ENCODE data around the gene UNC5C.

Gene UNC5C

GRCh38 chr4:95516528-95517017, 32.2 kb downstream of the UNC5C start:
- no peak for DNase-seq

GRCh38 chr4:95515589-95515988, 33.2 kb downstream of the UNC5C start:
- no peak for DNase-seq

DNA sequence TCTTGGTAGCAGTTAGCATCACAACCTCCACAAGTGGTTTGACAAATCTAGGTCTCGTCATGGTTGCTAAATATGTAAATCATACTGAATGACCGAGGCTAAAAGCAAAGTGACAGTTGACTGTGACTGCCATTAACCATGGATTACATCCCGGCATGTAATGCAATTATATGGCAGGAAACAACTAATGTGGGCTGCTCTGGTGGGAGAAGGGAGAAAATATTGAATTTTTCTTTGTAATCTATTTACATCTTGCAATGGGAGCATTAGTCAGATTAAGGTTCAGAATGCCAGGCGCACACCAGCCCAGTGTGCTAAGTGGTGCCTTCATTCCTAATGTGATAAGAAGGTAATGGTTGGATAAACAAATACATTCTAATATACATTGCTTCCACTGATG, 35.8 kb downstream of the UNC5C start:
- DNase-seq, result no peak

DNA sequence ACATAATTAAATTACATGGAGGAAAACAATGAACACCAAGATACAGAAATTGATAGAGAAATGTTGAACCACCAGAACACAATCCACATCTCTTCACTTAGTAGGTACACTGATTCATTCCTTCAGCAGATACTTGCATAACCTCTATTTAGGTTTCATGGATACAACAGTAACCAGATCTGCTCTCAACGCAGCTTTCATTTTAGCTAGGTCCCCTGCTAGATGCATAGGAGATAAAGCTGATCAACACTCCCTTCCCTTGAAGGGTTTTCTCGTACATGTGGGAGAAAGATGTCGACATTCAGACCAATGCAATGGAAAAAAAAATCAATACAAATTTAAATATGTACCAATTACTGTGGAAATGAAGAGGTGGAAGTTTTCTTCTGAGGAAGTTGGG, 37.3 kb downstream of the UNC5C start:
- DNase-seq, result no peak

DNA sequence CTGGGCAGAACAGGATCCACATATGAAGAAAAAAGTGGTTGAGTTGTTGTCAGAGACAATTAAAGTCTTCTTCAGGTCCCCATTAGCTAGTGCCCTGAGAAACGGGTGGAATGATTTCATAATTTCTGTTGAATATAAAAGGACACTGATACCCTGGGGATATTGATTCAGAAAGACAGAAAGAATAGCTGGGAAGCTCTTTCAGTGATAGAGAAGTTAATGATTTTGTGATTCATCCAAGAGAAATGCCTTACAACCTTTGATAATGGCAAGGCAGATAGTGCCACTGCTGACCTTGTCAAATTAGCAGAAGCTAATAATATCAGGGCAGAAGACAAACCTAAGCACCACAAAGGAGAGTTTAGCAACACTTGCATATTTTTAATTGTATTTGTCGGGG, 37.9 kb downstream of the UNC5C start:
- DNase-seq, result no peak

DNA sequence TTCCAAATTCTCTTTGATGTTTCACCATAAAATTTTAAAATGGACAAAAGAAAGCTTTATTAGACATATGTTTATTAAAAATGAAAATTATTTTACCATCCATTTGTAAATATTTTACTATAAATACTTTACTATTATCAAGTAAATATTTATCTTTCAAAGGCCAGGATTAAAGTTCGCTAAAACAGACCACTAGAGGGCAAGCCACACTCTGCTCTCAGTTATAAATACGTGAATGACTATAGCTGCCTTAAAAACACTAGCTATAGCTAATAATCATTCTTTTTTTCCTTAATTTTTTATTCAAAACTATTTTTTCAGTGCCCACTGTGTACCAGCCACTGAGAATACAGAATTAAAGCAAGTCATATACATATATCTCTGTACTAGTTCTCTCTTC, 38.6 kb downstream of the UNC5C start:
- DNase-seq, result peak in 1 of 2 experiments; percentile 2

DNA sequence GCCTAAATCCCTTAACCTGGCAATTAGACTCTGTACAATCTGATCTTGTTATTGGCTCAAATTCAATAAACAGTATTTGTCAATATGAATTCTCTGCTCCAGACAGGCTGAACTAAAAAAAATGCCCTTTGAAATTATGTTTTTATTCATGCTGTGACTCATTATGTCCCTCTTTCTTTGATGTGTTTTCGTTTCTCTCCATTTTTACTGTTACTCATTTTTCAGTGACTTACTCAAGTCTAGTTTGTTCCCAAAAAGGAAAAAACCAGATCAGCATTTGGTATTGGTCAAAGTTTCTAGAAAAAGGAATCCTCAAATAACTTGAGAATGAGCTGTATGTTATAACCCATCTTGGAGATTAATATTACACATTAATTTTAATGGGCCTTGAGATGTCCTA, 40.4 kb downstream of the UNC5C start:
- no peak for DNase-seq

GRCh38 chr4:95507561-95507960, 41.2 kb downstream of the UNC5C start:
- DNase-seq, result no peak

GRCh38 chr4:95507147-95507546, 41.6 kb downstream of the UNC5C start:
- DNase-seq, result no peak

GRCh38 chr4:95506264-95506663, 42.5 kb downstream of the UNC5C start:
- DNase-seq, result no peak

DNA sequence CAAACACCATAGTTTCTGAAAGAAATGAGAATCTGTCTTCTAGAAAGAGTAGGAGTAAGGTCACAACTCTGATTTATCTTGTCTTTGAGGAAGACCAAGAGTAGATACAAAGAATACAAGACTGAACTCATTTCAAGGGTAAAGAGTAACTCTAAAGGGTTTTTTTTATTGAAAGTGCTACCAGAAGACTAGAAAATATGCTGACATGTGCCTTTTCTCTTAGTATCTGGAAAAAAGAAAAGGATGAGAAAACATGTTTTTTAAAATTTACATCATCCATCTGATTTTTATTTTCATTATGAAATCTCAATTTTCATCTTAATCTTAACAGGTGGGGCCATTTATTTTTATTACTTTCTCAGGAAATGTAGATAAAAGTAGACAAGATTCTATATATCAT, 43.0 kb downstream of the UNC5C start:
- no peak for DNase-seq

DNA sequence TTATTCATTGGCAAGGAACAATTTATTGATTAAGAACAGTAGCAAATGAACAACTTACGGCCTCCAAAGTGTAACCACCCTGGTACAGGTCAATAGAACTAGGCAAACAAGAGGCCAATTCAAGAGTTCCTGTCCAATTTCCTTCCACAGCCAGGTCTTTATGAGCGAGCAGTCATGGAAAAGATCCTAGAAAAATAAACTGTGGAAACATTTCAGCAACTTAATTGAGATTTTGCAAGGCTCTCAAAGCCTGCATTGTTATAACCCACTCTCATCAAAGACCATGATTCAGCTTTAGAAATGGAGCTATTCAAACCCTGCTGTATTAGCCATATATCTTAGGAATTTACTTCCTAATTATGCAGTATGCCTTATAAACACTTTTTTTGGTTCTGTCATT, 43.6 kb downstream of the UNC5C start:
- no peak for DNase-seq

DNA sequence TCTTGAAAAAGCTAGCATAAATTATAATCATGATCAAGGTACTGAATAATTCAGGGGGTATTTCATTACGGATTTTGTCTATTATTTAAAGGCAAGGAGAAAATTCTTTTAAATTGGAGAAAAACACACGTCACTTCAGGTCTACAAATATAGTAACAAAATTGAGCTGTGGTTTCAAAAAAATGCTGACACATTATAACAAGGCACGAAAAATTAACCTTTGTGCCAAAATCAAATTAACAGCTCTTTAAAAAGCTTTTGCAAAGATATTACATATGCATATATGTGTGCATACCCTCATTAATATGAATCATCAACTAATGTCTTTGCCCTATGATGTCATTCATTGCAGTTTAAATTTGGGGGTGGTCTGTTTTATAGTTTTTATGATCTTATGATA, 44.3 kb downstream of the UNC5C start:
- DNase-seq, result no peak

DNA sequence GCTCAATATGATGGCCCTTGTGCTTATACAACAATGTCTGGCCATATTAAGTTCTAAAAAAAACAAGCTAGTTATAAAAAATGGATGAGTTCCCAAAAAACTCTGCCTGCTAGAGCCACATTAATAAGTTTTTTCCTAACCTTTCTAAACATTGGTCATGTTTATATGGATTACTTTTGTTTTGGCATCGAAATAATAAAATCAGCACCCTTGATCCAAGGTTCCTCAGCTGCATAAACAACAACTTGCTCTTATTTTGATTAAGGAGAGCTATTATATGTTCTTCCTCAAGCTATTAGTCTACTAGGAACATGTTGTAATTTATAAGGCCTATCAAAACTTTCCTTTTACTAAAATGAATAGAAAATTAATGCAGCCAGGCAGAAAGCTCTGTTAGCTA, 48.4 kb downstream of the UNC5C start:
- DNase-seq, result no peak

DNA sequence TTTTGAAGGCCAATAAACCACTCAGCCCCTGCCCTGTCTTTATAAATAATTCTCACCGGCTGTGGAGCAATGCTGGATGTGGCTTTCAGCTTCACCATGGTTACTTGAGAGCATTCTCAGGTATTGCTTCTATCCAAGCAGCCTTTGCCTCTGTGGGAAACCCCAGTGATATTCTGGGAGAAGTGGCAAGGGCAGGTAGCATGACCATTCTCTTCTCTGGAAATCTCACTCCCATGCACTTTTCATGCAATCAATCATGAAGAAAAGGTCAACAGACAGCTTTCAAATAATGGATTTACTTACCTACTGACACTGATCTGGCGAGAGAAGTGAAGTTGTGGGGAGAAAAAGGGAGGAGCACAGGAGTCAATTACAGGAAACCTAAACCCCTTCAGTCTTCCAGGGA, 49.5 kb downstream of the UNC5C start:
- DNase-seq, result no peak

GRCh38 chr4:95494186-95494585, 54.6 kb downstream of the UNC5C start:
- DNase-seq, result no peak

GRCh38 chr4:95478679-95479078, 70.1 kb downstream of the UNC5C start:
- DNase-seq, result no peak

- DNase-seq, result no peak
These were observed 72.7 kb downstream of the UNC5C start for GRCh38 chr4:95476121-95476520.

GRCh38 chr4:95472534-95472933, 76.2 kb downstream of the UNC5C start:
- no peak for DNase-seq

GRCh38 chr4:95470622-95471021, 78.2 kb downstream of the UNC5C start:
- DNase-seq, result no peak

- no peak for DNase-seq
These were observed 79.2 kb downstream of the UNC5C start for GRCh38 chr4:95469617-95470016.

- no peak for DNase-seq
These were observed 82.0 kb downstream of the UNC5C start for GRCh38 chr4:95466791-95467190.

DNA sequence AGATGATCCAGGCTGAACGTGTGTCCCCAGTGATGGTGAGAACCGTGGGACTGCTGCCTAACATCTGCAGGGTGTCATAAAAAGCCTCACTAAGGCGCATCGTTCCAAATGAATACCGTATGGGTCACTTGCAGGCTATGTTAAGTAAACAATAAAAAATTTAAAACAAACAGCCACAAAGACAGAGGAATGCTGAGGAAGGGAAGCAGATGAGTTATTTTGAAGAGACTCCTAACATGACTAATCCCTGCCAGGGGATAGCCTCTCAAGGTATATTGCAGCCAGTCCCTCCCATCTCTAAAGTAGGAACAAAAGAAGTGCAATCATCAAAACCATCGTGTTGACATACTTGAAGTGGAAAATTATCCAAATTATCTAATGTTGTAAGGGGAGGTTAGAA, 83.8 kb downstream of the UNC5C start:
- DNase-seq, result no peak

DNA sequence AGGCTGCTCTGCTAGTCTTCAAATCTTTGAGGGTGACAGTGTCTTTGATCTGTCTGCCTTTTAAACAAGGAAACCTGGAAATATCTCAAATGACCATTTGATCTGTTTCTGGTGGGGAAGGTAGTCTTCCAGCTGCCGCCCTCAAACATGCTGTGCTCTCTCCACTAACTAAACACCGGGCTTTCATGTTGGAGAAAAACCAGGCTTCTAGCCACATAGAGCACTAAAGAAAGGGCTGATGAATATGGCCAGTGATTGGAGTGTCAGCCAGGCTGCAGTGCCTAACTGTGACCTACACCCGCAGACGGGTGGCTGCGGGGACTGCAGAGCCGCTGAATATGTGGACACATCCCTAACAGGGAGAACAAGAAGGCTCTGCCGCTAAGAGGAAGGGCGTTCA, 85.9 kb downstream of the UNC5C start:
- no peak for DNase-seq

- no peak for DNase-seq
These were observed 91.4 kb downstream of the UNC5C start for GRCh38 chr4:95457353-95457752.

- DNase-seq, result no peak
These were observed 98.5 kb downstream of the UNC5C start for GRCh38 chr4:95450294-95450693.
